Panc1 (cell line): ENCODE data around the gene LIMA1. TPM values are rescaled to one million over a fixed set of nuclear protein-coding genes. Genes with fewer than 3 reads are reported as not detected.

Experiments used
- ATAC-seq: fragments of 200-7000 bp; cut with Tn5 transposase; 2 replicates; pipeline ENCODE4 v1.9.1; 2020; ENCODE audit warnings: mild to moderate bottlenecking, moderate library complexity
- BruUV-seq: library from RNA; stranded (reverse); fragments of 400-500 nt; replicated peaks from 2 replicates; lab custom pipeline; 2021; lab: Mats Ljungman, UMichigan
- CTCF ChIA-PET: fragments of 300-600 bp; sonication (Branson Sonifier 250); formaldehyde crosslinking; loops from one replicate; lab custom pipeline; 2022; ENCODE audit warnings: antibody characterized with exemption; lab: Charles Lee
- POLR2A ChIA-PET: fragments of 300-600 bp; sonication (Branson Sonifier 250); formaldehyde crosslinking; loops from one replicate; lab custom pipeline; 2022; ENCODE audit warnings: antibody characterized with exemption; lab: Charles Lee
- DNase-seq: peaks from one replicate; pipeline ENCODE4 v3.0.0-alpha.2; 2010; ENCODE audit warnings: low read depth, low spot score
- H3K27ac ChIP-seq: 2 replicates; pipeline ENCODE4 v1.5.1; 2011; ENCODE audit warnings: mild to moderate bottlenecking, low read length, inconsistent platforms
- H3K27me3 ChIP-seq: fragments of 200-500 bp; sonication (Bioruptor generic); 2 replicates; pipeline ENCODE4 v1.6.0; 2014; ENCODE audit warnings: low read length, inconsistent platforms; ENCODE audit not compliant: control insufficient read depth, insufficient read depth
- H3K36me3 ChIP-seq: fragments of 200-500 bp; sonication (Bioruptor generic); 2 replicates; pipeline ENCODE4 v1.5.1; 2014; ENCODE audit warnings: inconsistent platforms, mild to moderate bottlenecking, low read length, moderate library complexity; ENCODE audit not compliant: control insufficient read depth, insufficient read depth
- H3K4me1 ChIP-seq: 2 replicates; pipeline ENCODE4 v1.5.1; 2011; ENCODE audit warnings: inconsistent platforms, mild to moderate bottlenecking, low read length, moderate library complexity; ENCODE audit not compliant: control insufficient read depth, insufficient read depth
- H3K4me3 ChIP-seq, 2 experiments: 2 replicates each; pipeline ENCODE4 v1.5.1; 2011 to 2012; ENCODE audit warnings: low read depth in 2 of 2, low read length in 2 of 2, mild to moderate bottlenecking in 2 of 2, inconsistent platforms in 1 of 2, moderate library complexity in 1 of 2
- H3K9me3 ChIP-seq: fragments of 200-500 bp; sonication (Bioruptor generic); 2 replicates; pipeline ENCODE4 v1.5.1; 2014; ENCODE audit warnings: low read depth, mild to moderate bottlenecking, inconsistent platforms, low read length, moderate library complexity; ENCODE audit not compliant: control insufficient read depth, insufficient read depth
- CTCF ChIP-seq: fragments of 450-650 bp; IDR thresholded peaks from 2 replicates; pipeline ENCODE4 v1.5.1; 2017; ENCODE audit warnings: mild to moderate bottlenecking
- POLR2AphosphoS5 ChIP-seq: IDR thresholded peaks from 2 replicates; pipeline ENCODE4 v1.6.1; 2012; ENCODE audit warnings: mild to moderate bottlenecking, low read depth, low read length, moderate library complexity
- REST ChIP-seq, 2 experiments: IDR thresholded peaks; 2 replicates each; pipeline ENCODE4 v1.6.1; 2011 to 2012; ENCODE audit warnings: low read depth in 2 of 2, control low read depth in 1 of 2, low read length in 1 of 2, mild to moderate bottlenecking in 1 of 2, moderate library complexity in 1 of 2; ENCODE audit not compliant: insufficient read depth in 1 of 2
- SIN3A ChIP-seq: IDR thresholded peaks from 2 replicates; pipeline ENCODE4 v1.6.1; 2012; ENCODE audit warnings: low read depth, mild to moderate bottlenecking, low read length, moderate library complexity, borderline replicate concordance; ENCODE audit not compliant: insufficient read depth
- TCF7L2 ChIP-seq: IDR thresholded peaks from 2 replicates; pipeline ENCODE4 v1.6.1; 2011; ENCODE audit warnings: mild to moderate bottlenecking, low read depth, low read length, inconsistent platforms
- in situ Hi-C: cut with HindIII; loops from 2 replicates; pipeline ENCODE4 v1.10.0; 2016; ENCODE audit warnings: low sequenced_read_pairs, low pct_unique_long_range_greater_than_20kb
- intact Hi-C: fragments of 100-400 bp; cut with micrococcal nuclease; formaldehyde crosslinking; loops from one replicate; pipeline ENCODE4 v1.10.0; 2022; ENCODE audit not compliant: unreplicated experiment
- total RNA-seq: library from RNA; stranded (reverse); gene quantifications from one replicate; pipeline ENCODE4 v1.2.1, GENCODE V29; 2021; ENCODE audit not compliant: unreplicated experiment

LIMA1 gene
- total RNA-seq, 1 experiment from 2014 or later, result 155 TPM

GRCh38 chr12:50263832-50264231 lies 19.5 kb downstream of the LIMA1 start:
- ATAC-seq (no peak), DNase-seq (no peak)
- no TSS peak for BruUV-seq
- in situ Hi-C loops, result no loop called here
- Histone ChIP-seq H3K9me3 (no peaks in the 10 kb centered on the region), H3K27me3 (no peaks in the 10 kb centered on the region), H3K27ac (peak overlapping the region; percentile 14; the same call in 1 of the 2 replicates), H3K4me1 (peaks cover 45% of the 10 kb centered on the region), H3K4me3 (no peak overlapping the region), H3K36me3 (no peaks in the 10 kb centered on the region)
- POLR2A ChIA-PET, result no interaction called here
- intact Hi-C loops, result no loop called here
- TF ChIP-seq SIN3A (no peak), CTCF (no peak)
- CTCF ChIA-PET, result no interaction called here

- BruUV-seq, result no TSS peak
- H3K9me3 ChIP-seq, result no peaks in the 10 kb centered on the region
- no peaks in the 10 kb centered on the region for H3K27me3 ChIP-seq
- DNase-seq (no peak), ATAC-seq (no peak)
- no peak for TF ChIP-seq POLR2AphosphoS5
- TF ChIP-seq REST (IDR thresholded peaks at IDR 0.05; ENCODE audit: insufficient read depth in 1 of 2, low read depth in 2 of 2, low read length in 1 of 2), result no peak
- no peak for TF ChIP-seq SIN3A
- TF ChIP-seq CTCF, result no peak; the same call in 1 of the 2 replicates
- no peak for TF ChIP-seq TCF7L2
- no peaks in the 10 kb centered on the region for H3K36me3 ChIP-seq
- ChIA-PET CTCF (no interaction called here), POLR2A (no interaction called here)
- peak overlapping the region; percentile 30 for H3K27ac ChIP-seq
- peaks cover 61% of the 10 kb centered on the region for H3K4me1 ChIP-seq
- H3K4me3 ChIP-seq, result no peak overlapping the region
- in situ Hi-C loops (no loop called here), intact Hi-C loops (no loop called here)
These were observed 21.7 kb downstream of the LIMA1 start for GRCh38 chr12:50261654-50262053.
